ENCODE measurements around the gene SPTBN1.

Gene SPTBN1

DNA sequence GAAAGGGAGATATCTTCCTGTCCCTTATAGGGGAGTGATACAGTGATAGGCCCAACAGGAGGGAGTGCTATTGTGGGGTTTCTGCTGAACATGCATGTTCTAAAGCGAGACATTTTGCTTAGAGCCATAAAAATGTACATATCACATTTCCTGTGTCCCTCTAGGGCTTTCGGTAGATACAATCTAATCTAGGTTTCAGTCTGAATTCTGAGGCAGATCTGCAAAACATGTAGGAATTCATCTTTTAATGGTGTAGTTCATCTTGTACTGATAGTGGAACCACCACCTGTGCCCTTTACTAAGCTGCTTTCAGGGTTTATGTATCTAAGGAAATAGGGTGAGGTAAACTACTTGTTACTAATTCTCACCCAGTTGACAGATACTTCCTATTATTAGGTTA is 73.8 kb downstream of the SPTBN1 start:
- no peak for DNase-seq (ENCODE audit: low read depth)

GRCh38 chr2:54531558-54531957 is 75.4 kb downstream of the SPTBN1 start:
- DNase-seq (ENCODE audit: low read depth) = no peak

DNA sequence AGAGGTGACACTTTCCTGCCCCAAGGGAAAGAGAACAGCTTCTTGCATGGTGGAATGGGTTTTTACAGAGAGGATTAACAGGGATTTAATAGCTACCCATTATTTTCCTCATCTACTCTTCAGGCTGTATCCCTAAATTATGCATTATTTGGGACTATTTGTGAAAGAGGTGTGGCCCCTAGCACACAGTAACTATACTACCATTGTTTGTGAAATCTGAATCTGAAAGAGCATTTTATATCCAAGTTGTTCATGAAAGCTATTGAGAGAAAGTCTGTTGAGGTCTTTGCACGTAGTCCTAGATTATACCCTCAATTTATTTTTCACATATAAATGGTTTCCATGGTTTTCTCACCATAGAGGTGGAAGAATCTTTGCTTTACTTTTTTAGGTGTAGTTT is 78.1 kb downstream of the SPTBN1 start:
- DNase-seq (ENCODE audit: low read depth) = no peak

DNA sequence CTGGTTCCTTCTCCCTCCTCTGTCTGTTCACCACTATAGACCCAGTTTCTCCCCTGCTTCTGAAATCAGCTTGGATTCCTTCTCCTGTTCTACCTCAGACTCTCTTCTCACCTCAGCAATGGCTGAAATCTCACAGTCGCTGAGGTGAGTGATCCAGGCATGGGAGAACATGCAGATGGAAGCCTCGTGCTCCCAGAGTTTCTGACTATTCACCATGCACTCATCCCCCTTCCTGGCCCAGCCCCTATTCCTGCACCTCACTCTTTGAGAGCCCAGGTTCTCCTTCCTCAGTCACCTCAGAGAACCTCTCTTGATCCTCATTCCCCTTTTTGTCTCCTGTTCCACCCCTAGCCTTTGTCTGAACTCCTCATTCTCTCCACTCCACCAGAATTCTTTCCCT is 78.5 kb downstream of the SPTBN1 start:
- DNase-seq (ENCODE audit: low read depth) = no peak

GRCh38 chr2:54535599-54536195 is 79.6 kb downstream of the SPTBN1 start:
- no peak for DNase-seq (ENCODE audit: low read depth)

DNA sequence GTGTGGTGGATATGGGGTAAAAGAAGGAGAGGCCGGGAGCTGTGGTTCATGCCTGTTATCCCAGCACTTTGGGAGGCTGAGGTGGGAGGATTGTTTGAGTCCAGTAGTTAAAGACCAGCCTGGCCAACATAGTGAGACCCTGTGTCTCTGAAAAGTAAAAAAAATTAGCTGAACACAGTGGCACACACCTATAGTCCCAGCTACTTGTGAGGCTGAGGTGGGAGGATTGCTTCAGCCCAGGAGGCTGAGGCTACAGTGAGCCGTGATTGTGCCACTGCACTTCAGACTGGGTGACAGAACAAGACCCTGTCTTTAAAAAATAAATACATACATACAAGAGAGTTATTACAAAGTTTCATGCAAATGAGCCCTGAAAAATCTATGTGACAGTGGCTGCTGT is 80.6 kb downstream of the SPTBN1 start:
- no peak for DNase-seq (ENCODE audit: low read depth)

- DNase-seq (ENCODE audit: low read depth) = no peak
Observed at GRCh38 chr2:54538537-54538936, 82.4 kb downstream of the SPTBN1 start.

DNA sequence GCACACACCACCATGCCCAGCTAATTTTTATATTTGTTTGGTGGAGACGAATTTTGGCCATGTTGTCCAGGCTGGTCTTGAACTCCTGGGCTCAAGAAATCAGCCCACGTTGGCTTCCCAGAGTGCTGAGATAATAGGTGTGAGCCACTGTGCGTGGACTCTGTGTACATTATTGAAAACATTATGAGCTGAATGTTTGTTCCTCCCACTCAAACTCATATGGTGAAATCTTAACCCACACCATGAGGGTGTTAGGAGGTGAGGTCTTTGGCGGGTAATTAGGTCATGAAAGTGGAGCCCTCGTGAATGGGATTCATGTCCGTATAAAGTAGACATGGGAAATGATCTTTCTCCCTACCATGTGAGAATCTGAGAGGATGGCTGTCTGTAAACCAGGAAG is 83.6 kb downstream of the SPTBN1 start:
- DNase-seq (ENCODE audit: low read depth) = no peak

- DNase-seq (ENCODE audit: low read depth) = no peak
Observed at GRCh38 chr2:54540194-54540593, 84.1 kb downstream of the SPTBN1 start.

GRCh38 chr2:54541995-54542394 is 85.9 kb downstream of the SPTBN1 start:
- no peak for DNase-seq (ENCODE audit: low read depth)

- DNase-seq (ENCODE audit: low read depth) = no peak
Observed at GRCh38 chr2:54543733-54544396, 87.7 kb downstream of the SPTBN1 start.

GRCh38 chr2:54545702-54546450 is 89.7 kb downstream of the SPTBN1 start:
- no peak for DNase-seq (ENCODE audit: low read depth)

- no peak for DNase-seq (ENCODE audit: low read depth)
Observed at GRCh38 chr2:54546518-54546917, 90.4 kb downstream of the SPTBN1 start.

GRCh38 chr2:54546923-54547720 is 91.0 kb downstream of the SPTBN1 start:
- no peak for DNase-seq (ENCODE audit: low read depth)

GRCh38 chr2:54549430-54549829 is 93.3 kb downstream of the SPTBN1 start:
- no peak for DNase-seq (ENCODE audit: low read depth)

- no peak for DNase-seq (ENCODE audit: low read depth)
Observed at GRCh38 chr2:54549917-54550518, 93.9 kb downstream of the SPTBN1 start.

GRCh38 chr2:54550547-54550946 is 94.4 kb downstream of the SPTBN1 start:
- no peak for DNase-seq (ENCODE audit: low read depth)

GRCh38 chr2:54551123-54551756 is 95.1 kb downstream of the SPTBN1 start:
- no peak for DNase-seq (ENCODE audit: low read depth)

- DNase-seq (ENCODE audit: low read depth) = no peak
Observed at GRCh38 chr2:54553075-54553474, 96.9 kb downstream of the SPTBN1 start.

- DNase-seq (ENCODE audit: low read depth) = no peak
Observed at GRCh38 chr2:54553775-54554174, 97.6 kb downstream of the SPTBN1 start.

DNA sequence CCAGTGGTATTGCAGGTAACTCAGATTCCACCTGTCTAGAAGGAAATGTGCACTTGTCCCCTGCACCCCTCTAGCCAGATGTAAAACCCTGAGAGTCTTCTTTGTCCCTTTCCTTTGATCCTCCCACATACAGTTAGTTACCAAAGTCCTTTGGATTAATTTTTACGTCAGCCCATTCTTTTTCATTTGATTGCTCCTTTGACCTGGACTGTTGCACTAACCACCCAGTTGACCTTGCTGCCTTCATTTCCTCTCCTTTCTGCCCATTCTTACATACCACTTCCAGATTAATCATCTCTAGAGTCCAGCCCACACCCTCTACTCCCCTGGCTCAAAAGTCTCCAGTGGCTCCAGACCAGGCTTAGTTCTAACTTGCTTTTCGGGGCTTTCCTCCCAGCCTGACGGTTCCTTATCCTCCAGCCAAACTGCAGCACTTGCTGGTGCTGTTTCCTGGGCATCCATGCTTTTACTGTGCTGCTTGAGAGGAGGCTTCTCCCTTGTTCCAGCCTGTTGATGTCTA is 99.3 kb downstream of the SPTBN1 start:
- DNase-seq (ENCODE audit: low read depth) = no peak
